ENCODE data around the gene UBTF.

- TF ChIP-seq POLR2A (IDR thresholded peaks at IDR 0.05; ENCODE audit: low read depth, low read length) (no peak), POLR2AphosphoS5 (IDR thresholded peaks at IDR 0.05; ENCODE audit: low read depth, low read length) (no peak), TAF1 (IDR thresholded peaks at IDR 0.05; ENCODE audit: borderline replicate concordance, low read depth, low read length) (no peak)
These were observed at the start of gene UBTF for GRCh38 chr17:44219616-44220212.
